Dendritic cell treated with granulocyte-macrophage colony-stimulating factor and Interleukin-4, amounts not matched to agents 40 ng/mL and 50 ng/mL, for 4 days (primary cell): ENCODE results near the gene SUSD3.

Experiments used
- H3K27ac Mint-ChIP-seq: one replicate; pipeline ENCODE4 v1.8.0; 2022; ENCODE audit warnings: mild to moderate bottlenecking, mixed read lengths
- H3K27me3 Mint-ChIP-seq: one replicate; pipeline ENCODE4 v1.8.0; 2022; ENCODE audit warnings: mild to moderate bottlenecking, mixed read lengths
- H3K36me3 Mint-ChIP-seq: one replicate; pipeline ENCODE4 v1.8.0; 2022; ENCODE audit warnings: low read depth, mixed read lengths
- H3K4me1 Mint-ChIP-seq: one replicate; pipeline ENCODE4 v1.8.0; 2022; ENCODE audit warnings: low read depth, mixed read lengths
- H3K4me3 Mint-ChIP-seq: one replicate; pipeline ENCODE4 v1.8.0; 2022; ENCODE audit warnings: mild to moderate bottlenecking, moderate library complexity, mixed read lengths
- H3K9me3 Mint-ChIP-seq: one replicate; pipeline ENCODE4 v1.8.0; 2022; ENCODE audit warnings: mixed read lengths
- intact Hi-C: fragments of 100-400 bp; cut with micrococcal nuclease; formaldehyde crosslinking; loops from one replicate; pipeline ENCODE4 v1.15.0; 2022

Gene SUSD3

DNA sequence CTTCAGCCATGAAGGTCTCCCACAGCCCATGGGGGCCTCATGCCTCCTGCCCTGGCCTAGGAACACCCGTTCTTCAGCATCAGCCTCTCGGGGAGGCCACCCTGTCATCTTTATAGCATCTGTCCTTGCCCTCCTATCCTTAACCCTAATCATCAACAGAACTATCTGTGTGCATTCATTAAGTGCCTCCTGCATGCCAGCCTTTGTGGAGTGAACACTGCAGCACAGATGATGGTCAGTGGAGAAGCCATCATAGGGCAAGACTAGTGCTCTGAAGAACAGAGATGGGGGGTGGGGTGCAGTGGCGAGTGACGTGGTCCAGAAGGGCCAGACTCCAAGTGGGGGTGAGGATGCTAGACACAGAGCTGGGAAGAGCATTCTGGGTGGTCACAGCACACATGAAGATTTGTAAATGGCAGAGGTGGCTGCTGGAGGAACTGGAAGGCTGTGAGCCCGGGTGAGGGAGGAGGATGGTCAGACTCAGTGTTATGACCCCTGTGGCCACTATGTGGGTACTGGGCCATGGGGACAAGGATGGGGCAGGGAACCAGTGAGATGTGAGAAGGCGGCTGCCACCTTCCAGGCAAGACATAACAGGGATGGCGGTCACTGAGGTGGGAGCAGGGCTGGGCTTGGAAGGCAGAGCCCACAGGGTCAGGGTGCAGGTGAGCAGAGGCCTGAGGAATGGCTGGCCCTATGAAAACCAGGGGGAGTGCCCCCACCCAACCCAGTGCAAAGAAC, 33.9 kb downstream of the SUSD3 start:
- intact Hi-C loops: loop anchor here (10.0 kb wide), 1 partner anchor 58 kb away; no protein-coding TSS in a partner anchor
- Mint-ChIP-seq H3K4me1 (peaks cover 46% of the 10 kb centered on the region), H3K27ac (peak overlapping the region; percentile 91), H3K4me3 (no peak overlapping the region), H3K27me3 (no peaks in the 10 kb centered on the region), H3K9me3 (peaks cover 14% of the 10 kb centered on the region), H3K36me3 (peaks cover 6% of the 10 kb centered on the region)

DNA sequence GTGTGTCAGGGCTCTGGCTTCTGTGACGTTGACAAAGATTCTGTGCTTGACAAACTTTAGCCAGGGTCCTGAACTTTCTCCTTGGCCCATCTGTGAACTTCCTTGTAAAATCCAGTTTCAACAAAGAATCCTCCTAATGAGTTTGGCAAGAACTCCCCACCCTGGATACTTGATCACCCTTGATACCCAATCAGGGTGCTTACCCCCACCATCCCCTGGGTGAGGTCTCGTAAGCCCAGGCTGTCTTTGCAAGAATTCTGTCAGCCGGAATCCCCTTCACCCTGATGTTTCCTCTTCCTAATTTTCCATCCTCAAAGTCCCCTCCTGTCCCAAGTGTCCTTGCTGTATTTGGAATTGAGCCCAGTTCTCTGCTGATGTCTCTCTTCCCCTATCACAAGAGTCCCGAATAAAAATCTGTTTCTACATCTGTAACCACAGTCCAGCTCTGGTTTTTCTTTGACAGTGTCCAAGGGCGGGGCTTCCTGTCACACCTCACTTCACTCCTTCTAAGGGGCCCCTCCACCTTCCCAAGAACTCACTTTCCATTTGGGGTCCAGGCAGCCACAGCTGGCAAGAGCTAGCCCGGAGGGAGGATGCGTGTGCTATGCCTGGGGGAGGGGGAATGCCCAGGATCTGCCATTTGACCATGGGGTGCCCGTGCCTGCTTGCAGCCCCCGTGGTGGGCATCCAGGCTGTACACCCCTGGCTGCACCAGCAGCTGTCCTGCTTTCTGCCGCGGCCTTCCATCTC, 34.8 kb downstream of the SUSD3 start:
- H3K27me3 Mint-ChIP-seq: no peaks in the 10 kb centered on the region
- H3K4me1 Mint-ChIP-seq: peaks cover 55% of the 10 kb centered on the region
- peaks cover 6% of the 10 kb centered on the region for H3K36me3 Mint-ChIP-seq
- H3K9me3 Mint-ChIP-seq: peaks cover 14% of the 10 kb centered on the region
- intact Hi-C loops: loop anchor here (10.0 kb wide), 1 partner anchor 59 kb away; no protein-coding TSS in a partner anchor
- peak overlapping the region; percentile 21 for H3K4me3 Mint-ChIP-seq
- H3K27ac Mint-ChIP-seq: peak overlapping the region; percentile 91

DNA sequence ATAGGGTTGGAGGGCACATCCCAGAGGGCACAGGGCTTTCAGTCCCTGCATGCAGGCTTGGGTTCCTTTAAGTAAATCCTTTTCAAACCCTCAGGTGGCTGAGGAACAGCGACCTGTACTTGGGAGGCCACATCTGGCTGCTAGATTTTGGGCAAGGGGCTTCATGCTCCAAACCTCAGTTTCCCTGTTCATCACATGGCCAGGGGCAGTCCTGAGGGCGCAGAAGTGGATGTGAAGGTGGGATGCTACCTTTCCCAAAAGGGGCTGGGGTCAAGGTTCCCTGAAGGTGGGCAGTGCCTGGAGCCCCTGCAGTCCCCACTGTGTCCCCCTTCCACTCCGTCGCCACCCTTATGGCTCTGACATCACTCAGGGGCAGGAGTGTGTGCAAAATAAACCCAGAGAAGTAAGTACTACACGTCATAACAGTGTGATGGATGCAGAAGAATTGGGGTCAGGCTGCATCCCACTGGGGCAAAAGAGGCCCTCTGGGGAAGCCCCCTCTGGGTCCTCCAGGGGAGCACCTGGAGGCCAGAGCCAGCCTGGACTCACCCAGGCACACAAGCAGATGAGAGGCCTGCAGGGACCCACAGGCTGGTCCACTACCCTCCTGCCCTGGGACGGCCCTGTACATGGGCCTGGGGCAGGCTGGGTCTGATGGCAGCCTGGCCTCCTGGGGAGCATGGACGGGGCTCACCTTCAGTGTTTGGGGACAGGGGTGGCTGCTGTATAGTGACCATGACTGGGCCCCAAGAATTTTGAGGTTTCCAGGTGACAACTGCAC, 35.6 kb downstream of the SUSD3 start:
- Mint-ChIP-seq H3K27me3 (no peaks in the 10 kb centered on the region), H3K9me3 (peaks cover 14% of the 10 kb centered on the region), H3K4me3 (no peak overlapping the region), H3K36me3 (peaks cover 6% of the 10 kb centered on the region), H3K4me1 (peaks cover 60% of the 10 kb centered on the region), H3K27ac (peak overlapping the region; percentile 91)
- intact Hi-C loops: loop anchor here (10.0 kb wide), 1 partner anchor 59 kb away; no protein-coding TSS in a partner anchor

DNA sequence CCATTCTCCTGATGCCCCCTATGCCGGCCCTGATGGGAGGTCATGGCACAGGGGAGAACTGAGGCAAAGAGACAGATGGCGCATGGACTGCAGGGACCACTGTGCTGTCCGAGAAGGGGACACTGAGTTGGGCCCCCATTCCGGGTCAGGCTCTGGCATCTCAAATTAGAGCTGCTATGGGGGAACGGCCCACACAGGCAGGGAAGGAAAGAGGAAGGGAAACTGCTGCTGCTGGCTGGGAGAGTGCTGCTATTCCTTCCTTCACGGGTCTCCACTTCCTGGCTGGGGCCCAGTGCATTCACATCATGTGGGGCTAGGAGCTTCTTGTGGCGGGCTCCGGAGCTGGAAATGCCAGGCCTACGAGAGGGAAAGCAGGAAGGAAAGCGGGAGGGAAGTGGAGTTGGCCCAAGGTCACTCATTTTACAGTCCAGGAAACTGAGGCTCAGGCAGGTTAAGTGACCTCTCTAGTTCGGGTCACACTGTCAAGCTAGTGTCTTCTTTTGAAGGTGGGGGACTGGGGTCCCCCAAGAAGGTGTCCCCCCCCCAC, 36.2 kb downstream of the SUSD3 start:
- Mint-ChIP-seq H3K27me3 (no peaks in the 10 kb centered on the region), H3K4me1 (peaks cover 67% of the 10 kb centered on the region), H3K27ac (peak overlapping the region; percentile 91), H3K36me3 (peaks cover 6% of the 10 kb centered on the region), H3K9me3 (peaks cover 14% of the 10 kb centered on the region), H3K4me3 (peak overlapping the region; percentile 75)
- intact Hi-C loops: loop anchor here (5.0 to 10.0 kb wide), 5 partner anchors 37 to 358 kb away; partner anchors contain the start of genes FAM120A, FAM120AOS, NINJ1 and SUSD3

DNA sequence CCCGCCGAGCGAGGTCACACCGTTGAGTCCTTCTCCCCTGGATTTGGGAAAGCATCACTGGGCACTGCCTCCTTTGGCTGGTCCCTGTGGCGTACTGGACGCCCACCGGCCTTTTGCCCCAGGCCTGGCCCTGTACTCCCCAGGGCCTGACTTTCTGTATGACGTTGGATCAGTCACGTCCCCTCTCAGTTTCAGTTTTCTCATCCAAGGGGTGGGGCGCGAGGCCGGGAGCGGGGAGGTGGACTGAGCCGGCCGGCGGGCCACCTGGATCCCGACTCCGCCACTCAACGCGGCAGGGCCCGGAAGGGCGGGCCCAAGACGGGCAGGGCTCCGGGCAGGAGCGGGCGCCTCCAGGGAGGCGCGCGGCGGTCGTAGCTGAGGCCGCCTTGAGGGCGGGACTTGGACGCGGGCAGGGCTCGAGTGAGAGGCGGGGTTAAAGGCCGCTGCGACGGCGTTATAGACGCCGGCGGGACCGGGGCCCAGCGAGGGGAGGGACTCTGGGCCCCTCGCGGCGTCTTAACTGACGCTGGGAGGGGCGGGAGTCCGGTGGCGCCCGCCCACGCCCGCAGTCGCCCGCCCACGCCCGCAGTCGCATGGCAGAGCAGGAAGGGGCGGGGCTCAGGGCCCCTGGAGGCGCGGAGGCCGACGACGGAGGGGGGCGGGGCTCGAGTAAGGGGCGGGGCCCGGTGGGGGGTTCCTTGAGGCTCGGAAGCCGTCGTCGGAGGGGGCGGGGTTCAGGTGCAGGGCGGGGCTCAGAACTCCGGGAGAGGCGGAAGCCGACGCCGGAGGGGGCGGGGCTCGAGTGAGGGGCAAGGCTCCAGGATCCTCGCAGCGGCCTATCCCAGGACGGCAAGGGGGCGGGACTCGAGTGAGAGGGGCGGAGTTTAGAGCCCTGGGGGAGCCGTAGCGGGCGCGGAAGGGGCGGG, 37.0 kb downstream of the SUSD3 start:
- H3K4me3 Mint-ChIP-seq: peak overlapping the region; percentile 85
- peaks cover 14% of the 10 kb centered on the region for H3K9me3 Mint-ChIP-seq
- H3K27ac Mint-ChIP-seq: peak overlapping the region; percentile 91
- H3K27me3 Mint-ChIP-seq: no peaks in the 10 kb centered on the region
- H3K4me1 Mint-ChIP-seq: peaks cover 74% of the 10 kb centered on the region
- intact Hi-C loops: loop anchor here (5.0 to 10.0 kb wide), 5 partner anchors 37 to 357 kb away; partner anchors contain the start of genes FAM120A, FAM120AOS, NINJ1 and SUSD3
- H3K36me3 Mint-ChIP-seq: peaks cover 6% of the 10 kb centered on the region

DNA sequence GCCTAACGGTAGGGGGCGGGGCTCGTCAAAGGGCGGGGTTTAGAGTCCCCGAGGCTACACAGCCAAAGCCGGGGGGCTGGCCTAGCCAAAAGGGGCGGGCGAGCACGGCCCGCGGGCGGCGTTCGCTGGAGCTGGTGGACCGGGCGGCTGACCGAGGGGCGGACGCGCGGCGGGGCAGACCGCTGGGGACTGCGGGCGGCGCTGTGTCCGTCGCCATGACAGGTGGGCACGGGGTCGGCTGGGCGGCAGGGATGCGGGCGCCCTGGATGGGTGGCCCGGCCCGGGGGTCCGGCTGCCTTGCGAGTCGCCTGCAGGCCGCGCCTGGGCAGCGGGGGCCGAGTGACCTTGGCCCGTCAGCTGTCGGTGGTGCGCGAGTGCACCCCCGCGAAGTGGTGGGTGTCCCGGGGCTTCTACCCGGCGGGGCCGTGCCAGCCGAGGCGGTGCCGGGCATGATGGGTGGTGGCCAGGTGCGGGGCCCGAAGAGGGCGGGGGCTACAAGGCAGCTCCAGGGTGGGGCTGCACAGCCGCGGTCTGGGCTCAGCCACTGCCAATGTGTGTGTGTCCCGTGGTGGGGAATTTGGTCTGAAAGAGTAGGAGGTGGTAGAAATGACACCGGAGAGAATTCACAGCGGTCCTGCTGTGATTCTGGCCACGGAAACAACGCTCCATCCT, 37.8 kb downstream of the SUSD3 start, which contains the start of gene CARD19:
Gene CARD19, plus strand, starts transcription at position 87 of the 672 bp plus-strand sequence. Its CDS starts 129 bp downstream, at position 216.
- H3K27ac Mint-ChIP-seq: peak within 1 kb of the TSS; percentile 91
- peaks cover 8% of the 10 kb centered on the region for H3K9me3 Mint-ChIP-seq
- intact Hi-C loops: loop anchor here (5.0 to 10.0 kb wide), 5 partner anchors 36 to 356 kb away; partner anchors contain the start of genes FAM120A, FAM120AOS, NINJ1 and SUSD3
- H3K27me3 Mint-ChIP-seq: no peaks in the 10 kb centered on the region
- peak within 1 kb of the TSS; percentile 85 for H3K4me3 Mint-ChIP-seq
- peaks cover 2% of the 10 kb centered on the region for H3K36me3 Mint-ChIP-seq
- peaks cover 74% of the 10 kb centered on the region for H3K4me1 Mint-ChIP-seq

DNA sequence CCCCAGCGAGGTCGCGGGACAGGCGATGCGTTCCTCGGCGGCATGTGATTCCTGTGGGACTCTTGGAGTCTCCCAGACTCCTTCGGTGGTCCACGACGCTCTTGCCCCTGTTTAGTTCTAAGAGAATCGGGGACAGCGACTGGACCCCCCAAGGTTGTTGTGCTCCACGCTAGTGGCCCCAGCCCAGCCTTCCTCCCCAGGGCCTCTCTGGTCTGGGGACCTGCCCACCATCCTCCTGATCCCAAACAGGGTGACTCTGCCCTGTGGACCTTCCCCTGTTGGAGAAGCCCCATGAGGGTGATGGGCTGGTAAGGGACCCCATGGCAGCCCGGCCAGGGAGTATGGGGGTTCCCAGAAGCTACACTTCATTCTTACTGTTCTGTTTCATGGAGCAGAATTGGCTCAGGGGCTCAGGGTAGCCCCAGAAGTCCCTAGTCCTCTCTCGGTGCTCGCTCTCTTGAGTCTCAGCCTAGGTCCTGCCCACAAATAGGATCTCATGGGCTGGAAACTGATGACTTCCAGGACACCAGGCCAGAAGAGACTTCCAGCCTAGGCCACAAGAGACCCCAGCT, 38.4 kb downstream of the SUSD3 start:
- peaks cover 2% of the 10 kb centered on the region for H3K9me3 Mint-ChIP-seq
- intact Hi-C loops: loop anchor here (5.0 to 10.0 kb wide), 5 partner anchors 35 to 355 kb away; partner anchors contain the start of genes FAM120A, FAM120AOS, NINJ1 and SUSD3
- H3K4me3 Mint-ChIP-seq: peak overlapping the region; percentile 85
- H3K27me3 Mint-ChIP-seq: no peaks in the 10 kb centered on the region
- peak overlapping the region; percentile 91 for H3K27ac Mint-ChIP-seq
- peaks cover 71% of the 10 kb centered on the region for H3K4me1 Mint-ChIP-seq
- no peaks in the 10 kb centered on the region for H3K36me3 Mint-ChIP-seq

DNA sequence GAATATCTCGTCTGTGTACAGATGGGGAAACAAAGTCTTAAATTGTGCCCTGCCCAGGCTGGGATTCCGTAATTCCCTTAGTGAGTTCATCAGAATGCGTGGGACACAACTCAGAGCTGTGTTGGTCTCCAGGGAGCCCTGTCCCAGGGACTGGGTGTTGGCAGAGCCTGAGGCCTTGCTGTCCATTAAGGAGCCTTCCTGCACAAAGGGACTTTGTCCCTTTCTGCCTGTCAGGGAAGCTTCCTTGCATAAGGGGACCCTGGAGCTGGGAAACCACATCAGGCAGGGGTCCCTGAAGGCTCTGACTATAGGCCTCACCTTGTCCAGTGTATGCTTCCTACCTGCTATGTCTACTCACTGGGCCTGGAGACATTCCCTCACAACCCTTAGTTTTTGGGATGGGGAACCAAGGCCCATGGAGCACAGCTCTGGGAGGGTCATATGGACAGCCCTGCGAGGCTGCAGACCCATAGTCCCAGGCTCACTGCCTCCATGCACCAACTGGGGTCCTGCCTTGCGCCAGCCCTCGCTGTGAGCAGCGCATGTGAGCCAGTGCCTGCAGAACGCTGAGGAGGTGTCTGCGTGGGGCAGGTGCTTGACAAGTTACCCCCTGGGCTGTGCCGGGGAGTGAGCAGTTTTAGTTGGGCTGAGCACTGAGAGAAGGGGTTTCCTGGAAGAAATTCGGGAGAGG, 39.2 kb downstream of the SUSD3 start:
- no peaks in the 10 kb centered on the region for H3K36me3 Mint-ChIP-seq
- H3K4me1 Mint-ChIP-seq: peaks cover 64% of the 10 kb centered on the region
- H3K4me3 Mint-ChIP-seq: peak overlapping the region; percentile 85
- peak overlapping the region; percentile 91 for H3K27ac Mint-ChIP-seq
- intact Hi-C loops: loop anchor here (5.0 to 10.0 kb wide), 5 partner anchors 35 to 355 kb away; partner anchors contain the start of genes FAM120A, FAM120AOS, NINJ1 and SUSD3
- H3K27me3 Mint-ChIP-seq: no peaks in the 10 kb centered on the region
- no peaks in the 10 kb centered on the region for H3K9me3 Mint-ChIP-seq

DNA sequence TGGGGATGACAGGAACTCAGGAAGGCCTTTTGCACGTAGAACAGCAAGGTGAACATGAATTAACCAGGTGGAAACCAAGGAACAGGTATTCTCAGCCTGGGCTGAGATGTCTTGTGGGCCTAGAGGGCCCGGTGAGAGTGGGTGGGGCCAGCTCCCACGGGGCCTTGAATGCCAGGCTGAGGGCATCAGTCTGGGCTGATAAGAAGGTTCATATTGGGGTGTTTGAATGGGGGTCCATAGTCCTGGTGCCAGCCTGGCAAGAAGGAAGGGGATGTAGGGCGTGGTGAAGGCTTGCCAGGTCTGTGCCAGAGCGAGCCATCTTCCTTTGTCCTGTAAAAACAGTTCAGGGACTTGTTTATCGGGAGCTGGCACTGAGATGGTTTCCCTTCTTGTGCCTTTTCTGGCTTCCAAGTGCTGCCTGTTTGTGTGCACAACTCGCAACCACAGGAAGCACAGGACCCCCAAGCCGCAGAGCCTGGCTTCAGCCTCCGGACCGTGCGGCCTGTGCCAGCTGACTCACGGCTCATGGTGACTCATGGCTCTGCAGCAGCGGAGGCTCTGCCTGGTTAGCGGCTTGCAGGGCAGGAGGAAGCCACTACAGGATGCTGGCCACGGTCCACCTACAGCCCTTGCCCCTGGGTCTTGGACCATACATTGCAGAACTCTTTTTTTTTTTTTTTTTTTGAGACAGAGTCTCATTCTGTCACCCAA, 39.9 kb downstream of the SUSD3 start:
- H3K27ac Mint-ChIP-seq: peak overlapping the region; percentile 91
- intact Hi-C loops: loop anchor here (5.0 to 10.0 kb wide), 5 partner anchors 34 to 354 kb away; partner anchors contain the start of genes FAM120A, FAM120AOS, NINJ1 and SUSD3
- no peaks in the 10 kb centered on the region for H3K27me3 Mint-ChIP-seq
- H3K9me3 Mint-ChIP-seq: peaks cover under 1% of the 10 kb centered on the region
- H3K36me3 Mint-ChIP-seq: peaks cover 2% of the 10 kb centered on the region
- H3K4me1 Mint-ChIP-seq: peaks cover 56% of the 10 kb centered on the region
- peak overlapping the region; percentile 85 for H3K4me3 Mint-ChIP-seq

DNA sequence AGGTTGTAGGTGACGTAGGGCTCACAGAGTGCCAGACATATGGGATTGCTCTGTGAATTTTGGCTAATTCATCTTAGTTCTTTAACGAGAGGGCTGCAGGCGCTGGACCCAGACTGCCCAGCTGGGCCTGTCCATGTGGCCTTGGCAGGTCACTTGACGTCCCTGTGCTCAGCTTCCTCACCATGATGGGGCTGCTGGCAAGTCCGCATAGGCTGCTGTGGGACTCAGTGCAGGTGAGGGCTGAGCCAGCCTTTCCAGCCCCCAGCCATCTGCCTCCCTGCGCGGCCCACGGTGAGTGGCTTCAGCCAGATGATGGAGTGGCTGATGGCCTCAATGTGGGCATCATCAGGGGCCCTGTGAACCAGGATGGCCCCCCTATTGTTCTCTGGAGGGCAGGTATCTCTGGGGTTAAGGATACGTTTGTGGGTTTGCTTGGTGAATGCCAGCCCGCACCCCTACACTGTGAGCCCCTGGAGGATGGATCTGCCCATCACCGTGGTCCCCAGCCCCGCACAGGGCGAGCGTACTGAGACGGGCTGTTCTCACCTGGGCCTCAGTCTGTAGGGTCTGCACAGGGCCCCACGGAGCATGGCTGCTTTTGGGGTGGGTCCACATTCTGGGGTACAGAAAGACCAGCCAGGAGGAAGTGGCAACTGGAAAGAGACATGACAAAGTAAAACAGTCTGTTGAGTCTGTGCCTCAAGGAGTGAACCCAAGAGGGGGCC, 41.2 kb downstream of the SUSD3 start:
- peak overlapping the region; percentile 91 for H3K27ac Mint-ChIP-seq
- peaks cover 45% of the 10 kb centered on the region for H3K4me1 Mint-ChIP-seq
- no peak overlapping the region for H3K4me3 Mint-ChIP-seq
- intact Hi-C loops: loop anchor here (5.0 to 10.0 kb wide), 5 partner anchors 33 to 353 kb away; partner anchors contain the start of genes FAM120A, FAM120AOS, NINJ1 and SUSD3
- H3K27me3 Mint-ChIP-seq: no peaks in the 10 kb centered on the region
- peaks cover 15% of the 10 kb centered on the region for H3K36me3 Mint-ChIP-seq
- H3K9me3 Mint-ChIP-seq: peaks cover 6% of the 10 kb centered on the region
